RWPE1 (cell line): ENCODE results near the gene TSPAN13.
A peak's percentile ranks its signal among the peaks of the same experiment; 100 is the strongest.

Experiments
- CTCF ChIA-PET: fragments of 350-600 bp; sonication (Branson Sonifier 250); formaldehyde crosslinking; extraction: SDS; loops from one replicate; lab custom pipeline; 2021; lab: Yijun Ruan, JAX
- POLR2A ChIA-PET: fragments of 400-600 bp; formaldehyde crosslinking; extraction: SDS; loops from one replicate; lab custom pipeline; 2020; ENCODE audit warnings: antibody characterized with exemption; ENCODE audit not compliant: low non-redundant PET; lab: Yijun Ruan, JAX
- DNase-seq: peaks from one replicate; pipeline ENCODE4 v3.0.0; 2012; ENCODE audit warnings: low spot score
- H3K27ac ChIP-seq: fragments of 450-650 bp; 2 replicates; pipeline ENCODE4 v1.5.1; 2017
- CTCF ChIP-seq: fragments of 450-650 bp; conservative IDR thresholded peaks from 2 replicates; pipeline ENCODE4 v1.5.1; 2017; ENCODE audit warnings: low read depth, mild to moderate bottlenecking

Gene TSPAN13

GRCh38 chr7:16815001-16815400 lies 61.4 kb downstream of the TSPAN13 start:
- DNase-seq = no peak
- CTCF ChIA-PET = no interaction called here
- no peak overlapping the region for H3K27ac ChIP-seq
- no peak for TF ChIP-seq CTCF
- POLR2A ChIA-PET = no interaction called here

- ChIA-PET CTCF (no interaction called here), POLR2A (no interaction called here)
- no peak for TF ChIP-seq CTCF
- DNase-seq = no peak
- H3K27ac ChIP-seq = no peak overlapping the region
These were observed 63.3 kb downstream of the TSPAN13 start for GRCh38 chr7:16816824-16817223.

GRCh38 chr7:16817536-16817935 lies 64.0 kb downstream of the TSPAN13 start:
- POLR2A ChIA-PET = no interaction called here
- no peak for TF ChIP-seq CTCF
- CTCF ChIA-PET = no interaction called here
- peak; percentile 39 for DNase-seq
- H3K27ac ChIP-seq = no peak overlapping the region

GRCh38 chr7:16818732-16819131 lies 65.2 kb downstream of the TSPAN13 start:
- no peak for DNase-seq
- CTCF ChIA-PET = interaction anchor here (0.6 kb wide), 2 partner anchors 345 to 715 kb away, joined by 3 read pairs; no protein-coding TSS in a partner anchor
- H3K27ac ChIP-seq = no peak overlapping the region
- no peak for TF ChIP-seq CTCF
- POLR2A ChIA-PET = no interaction called here

- ChIA-PET POLR2A (no interaction called here), CTCF (no interaction called here)
- no peak for TF ChIP-seq CTCF
- no peak overlapping the region for H3K27ac ChIP-seq
- DNase-seq = no peak
These were observed 68.5 kb downstream of the TSPAN13 start for GRCh38 chr7:16822029-16822428.

- H3K27ac ChIP-seq = no peak overlapping the region
- POLR2A ChIA-PET = no interaction called here
- CTCF ChIA-PET = no interaction called here
- TF ChIP-seq CTCF = no peak
- no peak for DNase-seq
These were observed 72.5 kb downstream of the TSPAN13 start for GRCh38 chr7:16826060-16826459.
